ENCODE measurements around the gene GSE1.

- TF ChIP-seq, protein P1, sequence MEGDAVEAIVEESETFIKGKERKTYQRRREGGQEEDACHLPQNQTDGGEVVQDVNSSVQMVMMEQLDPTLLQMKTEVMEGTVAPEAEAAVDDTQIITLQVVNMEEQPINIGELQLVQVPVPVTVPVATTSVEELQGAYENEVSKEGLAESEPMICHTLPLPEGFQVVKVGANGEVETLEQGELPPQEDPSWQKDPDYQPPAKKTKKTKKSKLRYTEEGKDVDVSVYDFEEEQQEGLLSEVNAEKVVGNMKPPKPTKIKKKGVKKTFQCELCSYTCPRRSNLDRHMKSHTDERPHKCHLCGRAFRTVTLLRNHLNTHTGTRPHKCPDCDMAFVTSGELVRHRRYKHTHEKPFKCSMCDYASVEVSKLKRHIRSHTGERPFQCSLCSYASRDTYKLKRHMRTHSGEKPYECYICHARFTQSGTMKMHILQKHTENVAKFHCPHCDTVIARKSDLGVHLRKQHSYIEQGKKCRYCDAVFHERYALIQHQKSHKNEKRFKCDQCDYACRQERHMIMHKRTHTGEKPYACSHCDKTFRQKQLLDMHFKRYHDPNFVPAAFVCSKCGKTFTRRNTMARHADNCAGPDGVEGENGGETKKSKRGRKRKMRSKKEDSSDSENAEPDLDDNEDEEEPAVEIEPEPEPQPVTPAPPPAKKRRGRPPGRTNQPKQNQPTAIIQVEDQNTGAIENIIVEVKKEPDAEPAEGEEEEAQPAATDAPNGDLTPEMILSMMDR (IDR thresholded peaks at IDR 0.05), result no peak
- no peak for TF ChIP-seq POLR2A (IDR thresholded peaks at IDR 0.05)
Measured at GRCh38 chr16:85601272-85601639, 11.9 kb upstream of the GSE1 start.

All from thyroid gland (tissue), 4 donors.